Measurements from ENCODE around the gene CTIF.
A peak's percentile ranks its signal among the peaks of the same experiment; 100 is the strongest.
"Not testable (repeated sequence)": the region's sequence is repeated elsewhere in the genome, so short reads cannot be mapped to it uniquely, and the experiment has no call there.

Gene CTIF

GRCh38 chr18:48538531-48539405, at the start of gene CTIF:
Gene CTIF (plus strand): TSS chr18:48539031. CDS start chr18:48619566, 80,535 bp downstream.
- peak; percentile 93 for DNase-seq

GRCh38 chr18:48490641-48491293, 48.1 kb upstream of the CTIF start:
- DNase-seq = no peak

GRCh38 chr18:48492880-48493279, 46.0 kb upstream of the CTIF start:
- no peak for DNase-seq

DNA sequence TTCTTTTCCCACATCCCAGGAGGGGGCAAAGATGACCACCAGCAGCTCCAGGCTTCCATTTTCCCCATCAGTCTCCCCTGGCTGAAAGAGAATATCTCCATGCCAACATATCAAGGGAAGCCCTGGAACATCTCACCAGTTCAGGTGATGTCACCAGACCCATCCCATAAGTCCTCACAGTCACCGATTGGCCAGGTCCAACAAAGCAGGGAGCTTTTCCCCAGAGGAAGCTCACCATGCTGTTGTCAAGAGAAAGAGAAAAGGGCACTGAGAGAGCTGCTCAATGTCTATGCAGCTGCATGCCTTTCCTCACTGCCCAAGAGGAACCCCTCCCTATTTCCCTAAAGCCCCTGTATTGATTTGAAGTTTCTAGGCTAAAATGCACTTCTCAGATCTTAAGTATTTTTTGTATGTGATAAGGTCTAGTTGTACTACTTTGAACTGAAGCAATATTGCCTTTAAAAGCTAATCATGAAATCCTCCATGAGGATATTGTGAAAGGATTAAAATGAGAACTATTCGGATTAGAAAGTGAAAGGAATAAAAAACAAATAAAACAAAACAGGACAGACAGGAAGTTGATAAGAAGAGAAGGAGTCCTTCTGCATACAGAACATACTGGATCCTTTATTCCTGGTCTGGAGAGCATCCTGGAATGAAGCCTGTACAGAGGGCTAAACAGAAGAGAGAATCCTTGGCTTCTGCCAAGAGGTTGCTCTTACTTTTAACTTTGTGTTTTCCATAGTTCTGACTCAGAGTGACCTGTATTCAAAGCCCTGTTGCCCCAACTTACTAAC, 45.2 kb upstream of the CTIF start:
- DNase-seq = no peak

GRCh38 chr18:48497863-48498262, 41.0 kb upstream of the CTIF start:
- no peak for DNase-seq

GRCh38 chr18:48500517-48500916, 38.3 kb upstream of the CTIF start:
- no peak for DNase-seq

DNA sequence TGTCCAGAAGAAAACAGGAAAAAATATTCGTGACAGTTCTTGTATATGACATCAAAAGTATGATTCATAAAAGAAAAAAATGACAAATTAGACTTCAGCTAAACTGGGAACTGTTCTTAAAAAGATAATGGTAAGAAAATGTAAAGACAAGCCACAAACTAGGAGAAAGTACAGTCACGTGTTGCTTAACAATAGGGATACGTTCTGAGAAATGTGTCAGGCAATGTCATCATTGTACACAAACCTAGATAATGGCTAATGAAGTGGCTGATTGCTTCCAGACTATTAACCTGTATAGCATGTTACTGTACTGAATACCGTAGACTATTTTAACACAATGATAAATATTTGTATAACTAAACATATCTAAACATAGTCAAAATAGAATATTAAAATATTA, 35.9 kb upstream of the CTIF start:
- DNase-seq = no peak

DNA sequence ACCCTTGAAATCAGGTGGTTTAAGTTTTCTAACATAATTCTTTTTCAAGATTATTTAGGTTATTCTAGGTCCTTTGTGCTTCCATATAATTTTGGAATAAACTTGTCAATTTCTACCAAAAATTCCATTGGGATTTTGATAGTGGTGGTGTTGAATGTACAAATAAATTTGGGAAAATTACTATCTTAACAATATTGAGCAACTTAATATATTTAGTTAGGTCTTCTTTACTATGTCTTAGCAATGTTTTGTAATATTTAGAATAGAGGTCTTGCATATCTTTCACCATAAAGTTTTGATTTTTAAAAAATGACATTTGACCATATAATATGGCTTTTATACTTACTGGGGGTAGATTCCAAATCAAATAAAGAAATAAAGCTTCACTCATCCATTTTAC, 34.0 kb upstream of the CTIF start:
- DNase-seq = no peak

- not testable (repeated sequence) for DNase-seq
Observed at GRCh38 chr18:48506983-48507568, 31.8 kb upstream of the CTIF start.

DNA sequence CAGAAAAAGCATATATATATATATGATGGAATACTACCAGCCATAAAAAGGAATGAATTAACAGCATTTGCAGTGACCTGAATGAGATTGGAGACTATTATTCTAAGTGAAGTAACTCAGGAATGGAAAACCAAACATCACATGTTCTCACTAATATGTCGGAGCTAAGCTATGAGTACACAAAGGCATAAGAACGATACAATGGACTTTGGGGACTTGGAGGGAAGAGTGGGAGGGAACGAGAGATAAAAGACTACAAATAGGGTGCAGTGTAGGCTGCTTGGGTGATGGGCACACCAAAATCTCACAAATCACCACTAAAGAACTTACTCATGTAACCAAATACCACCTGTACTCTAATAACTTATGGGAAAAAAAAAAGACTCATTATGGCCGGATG, 26.3 kb upstream of the CTIF start:
- not testable (repeated sequence) for DNase-seq

GRCh38 chr18:48514786-48515185, 24.0 kb upstream of the CTIF start:
- no peak for DNase-seq

DNA sequence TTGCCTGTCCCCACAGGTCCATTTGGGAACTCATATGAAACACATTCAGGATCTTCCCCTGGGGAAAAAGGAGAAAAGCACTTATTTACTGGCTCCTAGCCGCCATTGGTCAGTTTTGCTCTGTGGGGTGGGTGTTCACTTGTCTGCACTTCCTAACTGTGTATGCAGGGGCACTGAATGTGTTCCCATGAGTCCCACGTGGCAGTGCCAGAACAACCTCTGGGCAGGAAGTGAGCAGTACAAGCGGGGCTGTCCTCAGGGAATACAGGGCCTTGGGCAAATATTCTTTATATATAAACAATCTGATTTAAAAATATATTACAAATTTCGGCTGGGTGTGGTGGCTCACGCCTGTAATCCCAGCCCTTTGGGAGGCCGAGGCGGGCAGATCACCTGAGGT, 21.8 kb upstream of the CTIF start:
- DNase-seq = no peak

DNA sequence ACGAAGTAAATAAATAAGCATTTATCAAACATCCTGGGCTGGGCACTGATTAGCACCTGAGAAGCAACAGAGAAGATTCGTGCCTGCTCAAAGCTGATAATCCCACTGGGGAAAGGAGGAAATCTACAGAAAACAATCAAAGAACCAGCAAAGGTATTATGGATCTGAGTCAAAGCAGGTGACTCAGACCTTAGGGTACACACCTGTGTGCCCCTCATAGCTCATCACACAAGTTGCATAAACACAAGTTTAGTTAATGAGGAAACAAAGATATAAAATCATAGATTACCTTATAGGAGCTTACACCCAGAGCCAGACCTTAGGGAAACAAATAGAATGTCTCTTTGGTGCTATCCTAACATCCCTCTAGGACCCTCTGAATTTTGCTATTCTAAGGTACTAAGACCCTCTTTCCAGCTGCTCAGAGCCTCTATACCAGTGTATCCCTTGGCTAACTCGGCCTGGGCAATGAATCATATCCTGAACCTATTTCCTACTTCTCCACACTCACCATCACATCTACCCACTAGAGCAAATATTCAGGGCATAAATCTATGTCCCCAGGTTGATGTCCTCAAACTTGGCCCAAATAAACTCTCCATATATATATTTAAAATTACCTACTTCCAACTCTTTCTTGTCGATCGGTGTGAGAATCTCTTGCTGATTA, 19.3 kb upstream of the CTIF start:
- no peak for DNase-seq

DNA sequence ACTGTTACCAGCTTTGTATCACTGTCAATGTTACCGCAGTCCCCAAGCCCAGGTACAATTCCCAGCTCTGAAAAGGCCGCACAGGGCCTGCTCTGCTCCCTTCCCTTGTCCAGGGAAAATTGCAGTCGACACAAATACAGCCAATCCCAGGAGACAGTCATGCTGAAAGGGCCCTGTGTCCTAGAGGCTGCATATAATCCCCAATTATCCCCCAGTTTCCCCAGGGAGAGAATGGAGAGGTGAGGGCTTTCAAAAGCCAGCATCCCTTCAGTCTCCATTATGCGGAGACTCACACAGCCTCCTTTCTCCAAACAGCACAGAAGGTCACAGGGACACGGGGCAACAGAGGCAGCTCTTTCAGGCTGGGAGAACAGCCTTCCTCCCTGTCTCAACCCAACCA, 17.1 kb upstream of the CTIF start:
- no peak for DNase-seq

DNA sequence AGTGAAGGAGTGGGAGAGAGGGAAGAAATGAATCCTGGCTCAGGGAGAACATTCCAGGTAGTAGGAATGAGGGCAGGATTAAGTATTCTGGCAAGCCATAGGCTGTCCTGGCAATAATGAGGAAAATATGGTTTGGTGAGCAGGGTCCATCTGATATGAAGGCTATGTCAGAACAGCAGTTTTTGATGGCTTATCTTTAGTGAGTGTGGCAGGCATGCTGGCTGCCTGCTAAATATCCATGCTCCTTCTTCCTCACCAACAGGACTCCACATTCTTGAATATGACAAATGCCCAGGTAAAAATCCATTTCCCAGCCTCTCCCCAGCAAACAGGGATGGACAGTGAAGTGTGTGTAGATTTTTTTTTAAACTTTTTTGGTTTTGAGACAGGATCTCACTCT, 13.2 kb upstream of the CTIF start:
- DNase-seq = no peak

DNA sequence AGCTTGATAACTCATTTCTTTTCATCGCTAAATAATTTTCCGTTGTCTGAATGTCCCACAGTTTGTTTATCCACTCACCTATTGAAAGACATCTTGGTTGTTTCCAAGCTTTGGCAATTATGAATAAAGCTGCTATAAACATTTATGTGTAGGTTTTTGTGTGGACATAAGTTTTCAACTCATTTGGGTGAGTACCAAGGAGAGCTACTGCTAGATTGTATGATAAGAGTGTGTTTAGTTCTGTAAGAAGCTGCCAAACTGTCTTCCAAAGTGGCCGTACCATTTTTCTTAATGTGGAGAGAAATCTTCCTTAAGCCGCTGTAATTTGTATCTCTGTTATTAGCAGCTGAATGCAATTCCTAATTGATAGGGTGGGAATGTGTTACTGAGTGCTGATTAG, 11.4 kb upstream of the CTIF start:
- DNase-seq = no peak

DNA sequence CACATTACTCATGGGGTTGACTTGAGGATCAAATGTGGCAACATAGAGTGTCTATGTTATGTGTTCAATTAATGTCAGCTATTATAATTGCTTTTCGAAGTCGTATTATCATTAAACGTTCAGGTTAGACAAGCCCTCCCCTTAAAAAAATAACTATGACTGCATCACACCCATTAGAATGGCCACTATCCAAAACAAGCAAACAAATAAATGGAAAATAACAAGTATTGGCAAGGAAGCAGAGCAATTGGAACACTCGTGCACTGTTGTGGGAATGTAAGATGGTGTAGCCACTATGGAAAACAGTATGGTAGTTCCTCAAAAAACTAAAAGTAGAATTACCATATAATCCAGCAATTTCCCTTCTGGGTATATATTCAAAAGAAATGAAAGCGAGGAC, 10.0 kb upstream of the CTIF start:
- no peak for DNase-seq

DNA sequence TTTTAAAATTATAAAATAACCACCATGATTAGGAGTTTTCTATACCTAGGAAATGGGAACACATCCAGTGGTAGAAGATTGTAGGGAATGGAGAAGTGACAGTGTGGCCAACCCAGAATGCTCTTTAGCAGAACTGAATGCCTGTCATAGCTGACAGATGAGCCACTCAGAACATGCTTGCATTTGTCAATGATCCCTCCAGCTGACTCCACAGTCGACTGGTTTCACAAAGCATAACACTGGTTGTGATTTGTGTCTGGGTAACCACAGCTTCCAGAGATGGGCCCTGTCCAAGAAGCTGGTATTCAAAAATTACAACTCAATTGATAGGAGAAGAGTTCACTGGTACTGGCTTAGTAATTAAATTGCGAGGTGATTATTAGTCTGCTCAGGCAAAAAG, 9.0 kb upstream of the CTIF start:
- DNase-seq = no peak

- no peak for DNase-seq
Observed at GRCh38 chr18:48530399-48531081, 8.3 kb upstream of the CTIF start.

GRCh38 chr18:48531082-48531403, 7.8 kb upstream of the CTIF start:
- no peak for DNase-seq

DNA sequence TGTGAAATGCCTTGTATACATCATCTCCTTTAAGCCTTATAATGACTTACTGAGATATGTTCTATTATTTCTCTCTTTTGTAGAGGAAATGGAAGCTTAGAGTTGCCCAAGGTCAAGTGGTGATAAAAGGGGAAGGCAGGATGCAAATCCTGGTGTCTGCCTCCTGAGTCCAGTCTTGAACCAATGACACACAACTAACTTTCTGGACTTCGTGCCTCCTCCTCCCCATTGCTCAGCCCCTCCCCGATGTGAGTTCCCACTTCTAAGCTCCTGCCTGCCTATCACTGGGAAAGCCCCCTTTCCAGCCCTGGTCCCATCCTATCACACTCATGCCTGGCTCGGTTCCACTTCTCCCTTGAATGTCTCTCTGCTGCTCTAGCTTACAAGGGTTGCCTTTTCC, 6.9 kb upstream of the CTIF start:
- no peak for DNase-seq

- no peak for DNase-seq
Observed at GRCh38 chr18:48533340-48534070, 5.3 kb upstream of the CTIF start.
